ENCODE measurements around the gene SLX4. TPM values are rescaled to one million over a fixed set of nuclear protein-coding genes. Genes with fewer than 3 reads are reported as not detected.

SLX4 gene
- polyA plus RNA-seq, 5 donors: 5.6 to 6.8 (median 6.3) TPM

GRCh38 chr16:3550851-3551847 lies 60.3 kb downstream of the SLX4 start:
- no peak for DNase-seq

- DNase-seq: no peak
These were observed 61.5 kb downstream of the SLX4 start for GRCh38 chr16:3549906-3550305.

GRCh38 chr16:3548859-3549258 lies 62.5 kb downstream of the SLX4 start:
- no peak for DNase-seq

GRCh38 chr16:3548445-3548844 lies 63.0 kb downstream of the SLX4 start:
- no peak for DNase-seq

- DNase-seq: no peak
These were observed 64.3 kb downstream of the SLX4 start for GRCh38 chr16:3546986-3547682.

- DNase-seq: no peak
These were observed 68.6 kb downstream of the SLX4 start for GRCh38 chr16:3542601-3543373.

- DNase-seq: no peak
These were observed 69.8 kb downstream of the SLX4 start for GRCh38 chr16:3541527-3542155.

- no peak for DNase-seq
These were observed 73.2 kb downstream of the SLX4 start for GRCh38 chr16:3538222-3538621.

- no peak for DNase-seq
These were observed 74.6 kb downstream of the SLX4 start for GRCh38 chr16:3536851-3537250.

- no peak for DNase-seq
These were observed 75.1 kb downstream of the SLX4 start for GRCh38 chr16:3536271-3536731.

- DNase-seq: no peak
These were observed 77.3 kb downstream of the SLX4 start for GRCh38 chr16:3534126-3534525.

- DNase-seq: no peak
These were observed 78.7 kb downstream of the SLX4 start for GRCh38 chr16:3532741-3533140.

Other genes with a start within 250 kb of the SLX4 start
- gene ZSCAN32, start 210.6 kb downstream of the SLX4 start, polyA plus RNA-seq (ENCODE audit: insufficient read depth in 1 of 5, insufficient read length in 5 of 5, low replicate concordance in 1 of 5): 10 to 100 TPM; 18.6 to 22.8 (median 20.5) TPM
- 10 to 100 TPM; 11.2 to 16.0 (median 12.9) TPM for gene ZNF174, start 210.4 kb downstream of the SLX4 start, polyA plus RNA-seq (ENCODE audit: insufficient read depth in 1 of 5, insufficient read length in 5 of 5, low replicate concordance in 1 of 5)
- gene ZNF597, start 168.1 kb downstream of the SLX4 start, polyA plus RNA-seq (ENCODE audit: insufficient read depth in 1 of 5, insufficient read length in 5 of 5, low replicate concordance in 1 of 5): 1 to 10 TPM; 3.3 to 6.0 (median 4.2) TPM
- 10 to 100 TPM; 40.5 to 48.0 (median 46.1) TPM for gene NAA60, start 167.9 kb downstream of the SLX4 start, polyA plus RNA-seq (ENCODE audit: insufficient read depth in 1 of 5, insufficient read length in 5 of 5, low replicate concordance in 1 of 5)
- under 1 TPM in 1 of 5 donors, not detected in 4; 0.12 TPM for gene C16orf90, start 116.1 kb downstream of the SLX4 start, polyA plus RNA-seq (ENCODE audit: insufficient read depth in 1 of 5, insufficient read length in 5 of 5, low replicate concordance in 1 of 5)
- 10 to 100 TPM; 44.2 to 54.5 (median 47.5) TPM for gene CLUAP1, start 110.6 kb downstream of the SLX4 start, polyA plus RNA-seq (ENCODE audit: insufficient read depth in 1 of 5, insufficient read length in 5 of 5, low replicate concordance in 1 of 5)
- gene NLRC3, start 34.2 kb downstream of the SLX4 start, polyA plus RNA-seq (ENCODE audit: insufficient read depth in 1 of 5, insufficient read length in 5 of 5, low replicate concordance in 1 of 5): 1 to 10 TPM; 2.5 to 4.1 (median 3.7) TPM
- 10 to 100 TPM; 24.8 to 31.7 (median 26.8) TPM for gene DNASE1, start 43.1 kb upstream of the SLX4 start, polyA plus RNA-seq (ENCODE audit: insufficient read depth in 1 of 5, insufficient read length in 5 of 5, low replicate concordance in 1 of 5)
- gene TRAP1, start 105.9 kb upstream of the SLX4 start, polyA plus RNA-seq (ENCODE audit: insufficient read depth in 1 of 5, insufficient read length in 5 of 5, low replicate concordance in 1 of 5): 10 to 100 TPM; 75.3 to 95.2 (median 80.6) TPM

Measured in right lung (tissue), 5 donors.